MM.1S (cell line): ENCODE data around the gene CGB7.

Experiments
- CTCF ChIP-seq: fragments of 300-600 bp; sonication (generic); IDR thresholded peaks from 2 replicates; pipeline ENCODE4 v1.5.1; 2016; ENCODE audit warnings: antibody characterized with exemption, low read length, mixed read lengths
- EZH2 ChIP-seq: fragments of 300-600 bp; sonication (generic); optimal IDR thresholded peaks from 2 replicates; pipeline ENCODE3; 2017; ENCODE audit warnings: low read depth, mild to moderate bottlenecking, antibody characterized with exemption, low read length, mixed read lengths
- EZH2phosphoT487 ChIP-seq: fragments of 300-600 bp; sonication (generic); IDR thresholded peaks from 2 replicates; pipeline ENCODE4 v1.6.1; 2018; ENCODE audit warnings: antibody characterized with exemption, low read length

- TF ChIP-seq CTCF (no peak), EZH2phosphoT487 (no peak), EZH2 (no peak)
Observed at GRCh38 chr19:49061000-49061399, 3.5 kb upstream of the CGB7 start.
